ENCODE data around the gene LPAR1. TPM values are rescaled to one million over a fixed set of nuclear protein-coding genes. Genes with fewer than 3 reads are reported as not detected.

LPAR1 gene
- total RNA-seq, 1 experiment from 2014 or later: 11.0 TPM

DNA sequence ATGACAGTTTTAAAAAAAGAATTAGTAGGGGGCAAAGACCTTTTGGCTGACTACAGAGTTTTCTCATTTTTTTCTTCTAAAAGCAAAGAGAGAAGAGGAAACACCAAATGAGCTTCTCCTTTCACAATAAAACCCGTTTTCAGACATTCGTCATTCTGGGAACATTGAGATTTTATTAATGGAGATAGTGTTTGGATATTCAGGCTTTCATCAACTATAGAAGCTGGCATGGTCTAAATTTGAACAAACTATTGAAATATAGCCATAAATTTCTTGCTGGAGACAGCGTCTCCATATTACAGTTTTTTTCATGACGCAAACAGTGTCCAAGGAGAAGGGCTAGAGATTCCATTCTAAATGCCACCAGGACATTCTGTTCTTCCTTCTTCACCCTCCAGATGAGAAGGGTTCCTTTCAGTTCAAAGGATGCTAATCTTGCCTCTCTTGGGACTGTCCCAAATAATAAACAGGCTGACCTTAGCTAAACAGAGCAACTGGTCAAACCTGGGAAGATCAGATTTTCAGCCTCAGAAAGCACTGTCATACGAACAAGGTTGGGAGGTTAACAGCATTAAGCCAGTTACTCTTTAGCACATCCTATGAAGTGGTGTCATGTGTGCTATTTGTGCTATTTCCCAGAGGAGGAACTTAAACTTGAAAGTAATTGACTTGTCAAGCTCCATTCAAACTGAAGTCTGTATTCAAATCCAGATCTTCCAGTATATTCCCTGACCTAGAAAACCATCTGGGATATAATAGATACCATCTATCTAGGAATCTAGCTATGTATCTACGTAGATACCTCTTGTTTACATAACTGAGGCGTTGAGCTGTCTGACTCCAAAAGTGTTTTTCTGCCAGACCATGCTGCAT, 125.6 kb downstream of the LPAR1 start:
- no peak overlapping the region for H3K27ac ChIP-seq (ENCODE audit: low read length)
- intact Hi-C loops (cut with micrococcal nuclease; ENCODE audit: unreplicated experiment): no loop called here
- in situ Hi-C loops (cut with HindIII; ENCODE audit: low pct_unique_long_range_greater_than_20kb, low sequenced_read_pairs): no loop called here
- TF ChIP-seq POLR2AphosphoS5 (IDR thresholded peaks at IDR 0.05; ENCODE audit: low read depth, low read length) (no peak), REST (IDR thresholded peaks at IDR 0.05; ENCODE audit: insufficient read depth in 1 of 2, low read depth in 2 of 2, low read length in 1 of 2) (no peak), TCF7L2 (IDR thresholded peaks at IDR 0.05; ENCODE audit: low read depth, low read length) (no peak), SIN3A (IDR thresholded peaks at IDR 0.05; ENCODE audit: borderline replicate concordance, insufficient read depth, low read depth, low read length) (no peak)
- TF ChIP-seq, protein P1, sequence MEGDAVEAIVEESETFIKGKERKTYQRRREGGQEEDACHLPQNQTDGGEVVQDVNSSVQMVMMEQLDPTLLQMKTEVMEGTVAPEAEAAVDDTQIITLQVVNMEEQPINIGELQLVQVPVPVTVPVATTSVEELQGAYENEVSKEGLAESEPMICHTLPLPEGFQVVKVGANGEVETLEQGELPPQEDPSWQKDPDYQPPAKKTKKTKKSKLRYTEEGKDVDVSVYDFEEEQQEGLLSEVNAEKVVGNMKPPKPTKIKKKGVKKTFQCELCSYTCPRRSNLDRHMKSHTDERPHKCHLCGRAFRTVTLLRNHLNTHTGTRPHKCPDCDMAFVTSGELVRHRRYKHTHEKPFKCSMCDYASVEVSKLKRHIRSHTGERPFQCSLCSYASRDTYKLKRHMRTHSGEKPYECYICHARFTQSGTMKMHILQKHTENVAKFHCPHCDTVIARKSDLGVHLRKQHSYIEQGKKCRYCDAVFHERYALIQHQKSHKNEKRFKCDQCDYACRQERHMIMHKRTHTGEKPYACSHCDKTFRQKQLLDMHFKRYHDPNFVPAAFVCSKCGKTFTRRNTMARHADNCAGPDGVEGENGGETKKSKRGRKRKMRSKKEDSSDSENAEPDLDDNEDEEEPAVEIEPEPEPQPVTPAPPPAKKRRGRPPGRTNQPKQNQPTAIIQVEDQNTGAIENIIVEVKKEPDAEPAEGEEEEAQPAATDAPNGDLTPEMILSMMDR (IDR thresholded peaks at IDR 0.05): no peak
- H3K27me3 ChIP-seq (ENCODE audit: control insufficient read depth, insufficient read depth, low read length): no peaks in the 10 kb centered on the region
- no peak for DNase-seq (ENCODE audit: low read depth, low spot score)
- ATAC-seq: no peak
- peaks cover 10% of the 10 kb centered on the region; the same call in 1 of the 2 replicates for H3K9me3 ChIP-seq (ENCODE audit: control insufficient read depth, insufficient read depth, low read depth, low read length)
- ChIA-PET CTCF (no interaction called here), POLR2A (no interaction called here)
- H3K36me3 ChIP-seq (ENCODE audit: control insufficient read depth, insufficient read depth, low read length): no peaks in the 10 kb centered on the region
- H3K4me1 ChIP-seq (ENCODE audit: control insufficient read depth, insufficient read depth, low read length): no peaks in the 10 kb centered on the region
- H3K4me3 ChIP-seq (ENCODE audit: low read depth in 2 of 2, low read length in 2 of 2): no peak overlapping the region
- BruUV-seq (replicated peaks): no TSS peak

- Histone ChIP-seq H3K27me3 (ENCODE audit: control insufficient read depth, insufficient read depth, low read length) (no peaks in the 10 kb centered on the region), H3K36me3 (ENCODE audit: control insufficient read depth, insufficient read depth, low read length) (no peaks in the 10 kb centered on the region), H3K4me1 (ENCODE audit: control insufficient read depth, insufficient read depth, low read length) (no peaks in the 10 kb centered on the region), H3K4me3 (ENCODE audit: low read depth in 2 of 2, low read length in 2 of 2) (no peak overlapping the region), H3K9me3 (ENCODE audit: control insufficient read depth, insufficient read depth, low read depth, low read length) (peaks cover 10% of the 10 kb centered on the region; the same call in 1 of the 2 replicates), H3K27ac (ENCODE audit: low read length) (no peak overlapping the region)
- POLR2A ChIA-PET: no interaction called here
- CTCF ChIA-PET: no interaction called here
- in situ Hi-C loops (cut with HindIII; ENCODE audit: low pct_unique_long_range_greater_than_20kb, low sequenced_read_pairs): no loop called here
- intact Hi-C loops (cut with micrococcal nuclease; ENCODE audit: unreplicated experiment): no loop called here
- no TSS peak for BruUV-seq (replicated peaks)
- DNase-seq (ENCODE audit: low read depth, low spot score) (no peak), ATAC-seq (no peak)
- TF ChIP-seq, protein P1 (IDR thresholded peaks at IDR 0.05): no peak
- TF ChIP-seq SIN3A (IDR thresholded peaks at IDR 0.05; ENCODE audit: borderline replicate concordance, insufficient read depth, low read depth, low read length) (no peak), POLR2AphosphoS5 (IDR thresholded peaks at IDR 0.05; ENCODE audit: low read depth, low read length) (no peak), REST (IDR thresholded peaks at IDR 0.05; ENCODE audit: insufficient read depth in 1 of 2, low read depth in 2 of 2, low read length in 1 of 2) (no peak), TCF7L2 (IDR thresholded peaks at IDR 0.05; ENCODE audit: low read depth, low read length) (no peak)
Measured at GRCh38 chr9:110911659-110912418, 126.4 kb downstream of the LPAR1 start.

Data from Panc1 (cell line).